WI38 (cell line): ENCODE results near the gene FFAR1.
"Not testable (repeated sequence)": the region's sequence is repeated elsewhere in the genome, so short reads cannot be mapped to it uniquely, and the experiment has no call there.

Source experiments
- H3K4me3 ChIP-seq: 2 replicates; pipeline ENCODE4 v1.5.1; 2011; ENCODE audit warnings: low read depth, mild to moderate bottlenecking, control low read depth, low read length
- TF ChIP-seq, protein P1 (sequence below): IDR thresholded peaks from 2 replicates; pipeline ENCODE4 v1.5.1; 2012; ENCODE audit warnings: low read depth, mild to moderate bottlenecking, control low read depth, low read length

The FFAR1 gene

DNA sequence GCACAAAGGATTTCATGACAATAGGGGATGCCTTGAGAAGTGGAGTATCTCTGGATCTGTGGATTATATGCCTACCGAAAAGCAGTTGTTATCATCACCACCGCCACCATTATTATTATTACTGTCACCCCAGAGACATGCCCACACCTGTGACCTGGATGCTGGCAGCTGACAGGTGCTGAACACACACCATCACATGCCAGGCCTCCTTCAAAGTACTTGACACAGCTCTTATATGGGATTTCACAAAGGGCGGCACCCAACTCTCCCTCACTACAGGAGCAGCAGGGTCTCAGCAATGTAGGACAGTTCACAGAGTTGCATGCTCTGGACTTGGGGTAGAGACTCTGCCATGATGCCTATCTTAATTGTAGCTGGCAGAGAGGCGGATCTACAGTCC, 17.6 kb downstream of the FFAR1 start:
- TF ChIP-seq, protein P1, sequence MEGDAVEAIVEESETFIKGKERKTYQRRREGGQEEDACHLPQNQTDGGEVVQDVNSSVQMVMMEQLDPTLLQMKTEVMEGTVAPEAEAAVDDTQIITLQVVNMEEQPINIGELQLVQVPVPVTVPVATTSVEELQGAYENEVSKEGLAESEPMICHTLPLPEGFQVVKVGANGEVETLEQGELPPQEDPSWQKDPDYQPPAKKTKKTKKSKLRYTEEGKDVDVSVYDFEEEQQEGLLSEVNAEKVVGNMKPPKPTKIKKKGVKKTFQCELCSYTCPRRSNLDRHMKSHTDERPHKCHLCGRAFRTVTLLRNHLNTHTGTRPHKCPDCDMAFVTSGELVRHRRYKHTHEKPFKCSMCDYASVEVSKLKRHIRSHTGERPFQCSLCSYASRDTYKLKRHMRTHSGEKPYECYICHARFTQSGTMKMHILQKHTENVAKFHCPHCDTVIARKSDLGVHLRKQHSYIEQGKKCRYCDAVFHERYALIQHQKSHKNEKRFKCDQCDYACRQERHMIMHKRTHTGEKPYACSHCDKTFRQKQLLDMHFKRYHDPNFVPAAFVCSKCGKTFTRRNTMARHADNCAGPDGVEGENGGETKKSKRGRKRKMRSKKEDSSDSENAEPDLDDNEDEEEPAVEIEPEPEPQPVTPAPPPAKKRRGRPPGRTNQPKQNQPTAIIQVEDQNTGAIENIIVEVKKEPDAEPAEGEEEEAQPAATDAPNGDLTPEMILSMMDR: no peak

DNA sequence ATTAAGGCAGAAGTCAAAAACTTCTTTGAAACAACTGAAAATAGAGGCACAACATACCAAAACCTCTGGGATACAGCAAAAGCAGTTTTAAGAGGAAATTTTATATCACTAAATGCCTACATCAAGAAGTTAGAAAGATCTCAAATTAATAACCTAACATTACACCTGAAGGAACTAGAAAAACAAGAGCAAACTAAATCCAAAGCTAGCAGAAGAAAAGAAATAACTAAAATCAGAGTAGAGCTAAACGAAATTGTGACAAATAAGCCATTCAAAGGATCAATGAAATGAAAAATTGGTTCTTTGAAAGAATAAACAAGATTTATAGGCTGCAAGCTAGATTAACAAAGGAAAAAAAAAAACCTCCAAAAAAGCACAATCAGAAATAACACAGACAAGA, 20.7 kb downstream of the FFAR1 start:
- TF ChIP-seq, protein P1: no peak
- no peak overlapping the region for H3K4me3 ChIP-seq

More for the DNA sequence above, 17.6 kb downstream of the FFAR1 start:
- no peak overlapping the region for H3K4me3 ChIP-seq

DNA sequence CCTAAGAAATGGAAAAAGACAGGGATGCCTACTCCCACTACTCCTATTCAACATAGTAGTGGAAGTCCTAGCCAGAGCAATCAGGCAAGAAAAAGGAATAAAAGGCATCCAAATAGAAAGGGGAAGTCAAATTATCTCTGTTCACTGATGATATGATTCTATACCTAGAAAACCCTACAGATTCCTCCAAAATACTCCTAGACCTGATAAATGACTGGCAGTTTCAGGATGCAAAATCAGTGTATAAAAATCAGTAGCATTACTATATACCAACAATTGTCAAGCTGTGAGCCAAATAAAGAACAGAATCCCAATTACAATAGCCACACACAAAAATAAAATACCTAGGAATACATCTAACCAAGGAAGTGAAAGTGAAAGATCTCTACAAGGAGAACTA, 21.8 kb downstream of the FFAR1 start:
- TF ChIP-seq, protein P1: no peak
- H3K4me3 ChIP-seq: no peak overlapping the region

DNA sequence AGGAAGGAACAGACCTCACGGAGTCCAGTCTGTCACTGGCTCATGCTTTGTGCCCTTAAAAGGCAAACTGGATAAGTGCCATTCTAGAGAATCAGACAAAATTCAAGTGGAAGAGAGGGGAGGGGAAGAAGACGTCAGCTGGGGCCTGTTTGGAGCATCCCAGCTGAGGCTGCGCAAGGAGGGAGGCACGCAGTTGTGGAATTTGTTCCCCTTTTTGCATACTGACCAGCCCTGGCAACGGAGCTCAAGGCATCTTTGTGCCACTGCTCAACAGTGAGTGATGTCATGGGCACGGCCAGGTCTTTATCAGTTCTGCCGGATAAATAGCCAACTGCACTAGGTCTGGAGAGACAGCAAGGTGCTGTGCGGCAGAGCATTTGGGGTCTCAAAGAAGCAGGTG, 23.0 kb downstream of the FFAR1 start, which contains the start of gene GPR42:
Gene GPR42, plus strand, starts transcription at position 347 of the 400 bp plus-strand sequence. CDS start 292 bp downstream, outside the sequence.
- no peak within 1 kb of the TSS for H3K4me3 ChIP-seq
- TF ChIP-seq, protein P1: no peak

DNA sequence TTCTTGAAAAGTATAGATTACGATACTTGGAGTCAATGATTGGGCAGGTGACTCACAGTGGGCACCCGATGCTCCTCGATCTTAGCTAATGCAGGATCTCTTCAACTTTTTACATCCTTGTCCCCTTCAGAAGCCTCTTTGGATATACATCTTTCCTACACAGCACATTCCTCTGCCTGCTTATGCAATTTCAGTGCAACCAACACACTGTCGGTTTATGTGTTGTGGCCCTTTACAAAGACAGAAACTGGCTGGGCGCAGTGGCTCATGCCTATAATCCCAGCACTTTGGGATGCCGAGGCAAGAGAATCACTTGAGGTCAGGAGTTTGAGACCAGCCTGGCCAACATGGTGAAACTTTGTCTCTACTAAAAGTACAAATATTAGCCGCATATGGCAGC, 25.8 kb downstream of the FFAR1 start:
- no peak overlapping the region for H3K4me3 ChIP-seq
- TF ChIP-seq, protein P1: no peak

DNA sequence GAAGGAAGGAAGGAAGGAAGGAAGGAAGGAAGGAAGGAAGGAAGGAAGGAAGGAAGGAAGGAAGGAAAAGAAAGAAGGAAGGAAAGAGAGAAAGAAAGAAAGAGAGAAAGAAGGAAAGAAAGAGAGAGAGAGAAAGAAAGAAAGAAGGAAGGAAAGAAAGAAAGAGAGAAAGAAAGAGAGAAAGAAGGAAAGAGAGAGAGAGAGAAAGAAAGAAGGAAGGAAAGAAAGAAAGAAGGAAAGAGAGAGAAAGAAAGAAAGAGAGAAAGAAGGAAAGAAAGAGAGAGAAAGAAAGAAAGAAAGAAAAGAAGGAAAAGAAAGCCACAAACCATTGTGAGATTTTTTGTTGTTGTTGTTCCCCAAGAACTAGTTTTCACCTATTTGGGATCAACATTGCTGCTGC, 26.3 kb downstream of the FFAR1 start:
- H3K4me3 ChIP-seq: not testable (repeated sequence)

DNA sequence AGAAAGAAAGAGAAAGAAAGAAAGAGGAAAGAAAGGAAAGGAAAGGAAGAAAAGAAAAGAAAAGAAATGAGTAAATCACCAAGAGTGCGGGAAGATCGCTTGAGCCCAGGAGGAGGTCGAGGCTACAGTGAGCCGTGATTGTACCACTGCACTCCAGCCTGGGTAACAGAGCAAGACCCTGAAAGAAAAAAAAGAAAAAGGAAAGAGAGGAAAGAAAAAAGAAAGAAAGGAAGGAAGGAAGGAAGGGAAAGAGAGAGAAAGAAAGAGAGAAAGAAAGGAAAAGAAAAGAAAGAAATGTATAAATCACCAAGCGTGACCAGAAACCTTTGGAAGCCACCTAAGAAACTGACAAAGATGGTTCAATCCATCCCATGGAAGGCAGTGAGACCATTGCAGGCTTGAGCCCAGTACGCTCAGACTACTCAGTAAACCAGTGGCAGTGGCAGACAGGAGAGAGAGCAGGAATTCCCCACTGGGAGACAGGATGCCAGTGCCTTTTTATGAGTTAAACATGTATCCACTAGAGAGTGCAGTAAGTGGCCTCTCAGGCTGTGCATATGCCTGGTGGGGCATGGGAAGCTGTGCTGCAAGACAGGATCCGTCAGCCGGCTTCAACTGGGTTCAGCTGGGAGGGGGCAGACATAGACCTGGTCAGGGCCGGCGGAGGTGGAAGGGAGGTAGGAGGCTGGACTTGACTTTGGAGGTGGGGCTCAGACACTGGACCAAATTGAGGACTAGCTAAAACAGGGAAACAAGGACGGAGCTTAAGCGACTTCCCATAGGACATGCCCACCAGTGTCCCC, 28.0 kb downstream of the FFAR1 start:
- no peak overlapping the region for H3K4me3 ChIP-seq
- TF ChIP-seq, protein P1: no peak

DNA sequence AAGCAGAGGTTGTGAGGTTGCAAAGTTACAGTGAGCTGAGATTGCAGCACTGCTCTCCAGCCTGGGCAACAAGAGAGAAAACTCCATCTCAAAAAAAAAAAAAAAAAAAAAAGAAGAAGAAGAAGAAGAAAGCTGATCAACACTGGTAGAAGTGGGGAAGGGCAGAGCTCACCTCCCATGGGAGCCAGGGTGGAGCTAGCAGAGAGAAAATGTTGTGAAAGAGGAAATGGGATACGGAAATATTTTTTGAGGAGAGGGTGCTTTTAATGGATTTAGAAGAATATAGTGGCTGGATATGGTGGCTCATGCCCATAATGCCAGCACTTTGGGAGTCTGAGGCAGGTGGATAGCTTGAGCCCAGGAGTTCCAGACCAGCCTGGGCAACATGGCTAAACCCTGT, 30.0 kb downstream of the FFAR1 start:
- TF ChIP-seq, protein P1: no peak
- no peak overlapping the region for H3K4me3 ChIP-seq
